ENCODE measurements around the gene ZNF22.

GRCh38 chr10:45004661-45005060, 3.9 kb downstream of the ZNF22 start:
- TF ChIP-seq EZH2 (IDR thresholded peaks at IDR 0.05; ENCODE audit: borderline replicate concordance, low read depth, low read length, poor library complexity, severe bottlenecking) (no peak), CTCF (conservative IDR thresholded peaks at IDR 0.05; ENCODE audit: low read depth, low read length) (no peak)

All from A673 (cell line).